GM18520 (cell line): ENCODE results near the gene METAP1D.

Experiments used
- ATAC-seq: cut with Tn5 transposase; IDR thresholded peaks from one replicate; pipeline ENCODE4 v1.9.1; 2021; ENCODE audit not compliant: unreplicated experiment

METAP1D gene

DNA sequence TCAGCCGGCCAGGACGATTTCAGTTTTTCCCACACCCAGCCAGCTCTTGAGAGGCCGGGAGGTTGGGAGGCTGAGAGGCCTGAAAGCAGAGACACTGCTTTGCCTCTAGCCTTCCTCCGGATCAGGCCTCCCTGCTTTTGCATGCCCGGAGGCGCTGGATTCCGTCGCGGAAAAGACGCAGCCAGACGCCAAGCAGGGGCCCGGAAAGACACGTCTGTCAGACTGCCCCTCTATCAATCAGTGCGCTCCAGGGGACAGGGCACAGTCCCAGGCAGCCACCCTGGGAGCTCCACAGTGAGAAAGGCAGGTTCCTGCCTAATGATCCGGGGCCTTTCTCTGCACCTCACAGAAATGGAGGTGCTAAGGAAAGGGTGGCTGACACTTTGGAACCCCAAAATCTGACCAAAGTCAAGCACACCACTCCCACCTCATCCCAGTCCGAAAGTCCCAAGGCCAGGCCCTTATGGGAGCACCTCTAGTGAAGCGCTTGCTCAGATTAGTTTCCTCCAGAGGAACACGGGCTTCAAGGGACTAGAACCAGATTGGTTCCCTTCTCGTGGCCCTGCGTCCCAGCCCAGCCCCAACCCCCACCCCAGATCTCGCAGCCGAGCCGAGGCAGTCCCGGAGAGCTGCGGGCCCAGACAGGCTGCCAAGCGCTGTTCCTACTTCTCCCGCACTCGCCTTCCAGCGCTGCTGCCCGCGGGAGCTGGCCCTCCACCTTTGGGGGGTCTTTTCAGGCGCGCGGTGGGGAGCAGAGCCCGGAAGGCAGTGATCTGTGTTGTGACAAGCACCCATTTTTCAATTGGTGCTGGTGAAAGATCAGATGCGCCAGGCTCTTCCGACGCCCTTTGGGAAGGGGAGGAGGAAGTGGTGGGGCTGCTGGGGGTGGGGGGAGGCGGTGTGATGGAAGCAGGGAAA is 90.5 kb downstream of the METAP1D start:
- ATAC-seq: no peak

DNA sequence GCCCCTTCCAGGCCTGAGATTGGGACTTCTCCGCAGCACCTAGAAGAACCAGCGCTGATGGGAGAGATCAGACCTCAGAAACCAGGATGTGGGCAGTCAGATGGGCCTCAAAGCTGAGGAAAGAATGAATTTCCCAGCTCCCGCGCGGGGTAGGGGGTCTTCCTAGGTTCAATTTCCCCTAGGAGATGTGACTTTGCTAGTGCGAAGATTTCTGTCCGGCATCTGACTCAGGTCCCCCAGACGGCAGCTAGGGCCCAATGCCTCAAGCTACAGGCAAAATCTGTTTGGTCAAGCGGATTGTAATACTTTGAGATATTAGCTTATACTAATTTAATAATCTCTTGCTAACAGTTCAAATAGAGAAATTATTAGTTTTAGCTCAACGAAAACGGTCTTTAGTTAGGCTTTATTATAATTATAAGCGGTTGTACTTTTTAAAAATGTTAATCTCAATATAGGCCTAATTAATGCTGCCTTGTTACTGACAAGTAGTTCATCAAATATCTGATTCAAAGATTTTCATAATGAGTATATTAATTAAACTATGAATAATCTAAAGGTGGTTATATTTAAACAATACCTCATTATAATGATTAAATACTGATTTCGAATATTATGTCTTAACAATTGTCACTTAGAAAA is 91.4 kb downstream of the METAP1D start:
- ATAC-seq: no peak

DNA sequence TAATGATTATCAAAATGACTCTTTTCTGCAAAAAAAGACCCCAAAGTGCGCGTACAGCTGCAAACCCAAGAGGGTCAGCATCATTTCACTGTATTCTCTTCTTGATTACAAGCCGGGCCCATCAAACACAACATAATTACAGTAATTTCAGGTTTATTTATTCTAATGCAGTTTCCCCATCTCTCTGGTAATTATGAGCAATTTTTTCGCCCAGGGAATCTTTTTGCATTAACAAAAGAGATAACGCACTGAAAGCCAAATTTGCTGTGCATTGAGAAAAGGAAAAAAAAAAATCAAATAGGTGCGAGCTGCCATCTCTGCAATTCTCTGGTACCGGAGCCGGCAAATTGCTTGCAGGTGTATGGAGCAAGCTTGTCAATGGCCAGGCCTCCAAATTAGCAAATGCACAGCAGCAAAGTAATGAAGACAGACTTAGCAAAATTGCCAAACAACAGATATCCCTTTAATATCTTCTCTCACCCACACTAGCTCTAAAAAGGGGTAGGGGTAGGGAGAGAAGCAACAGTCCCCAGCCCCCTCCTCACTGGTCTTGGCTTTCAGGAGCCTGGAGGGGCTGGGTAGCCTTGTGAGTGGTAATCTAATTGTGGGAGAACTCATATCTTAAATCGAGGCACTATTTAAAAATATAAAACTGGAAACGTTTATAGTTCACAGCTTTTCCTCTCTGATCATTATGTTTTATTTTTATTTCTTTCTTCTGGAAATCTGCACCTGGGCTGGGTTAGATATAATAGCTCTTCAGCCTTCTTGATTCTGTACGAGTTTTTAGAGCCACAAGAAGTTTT is 92.2 kb downstream of the METAP1D start:
- no peak for ATAC-seq

DNA sequence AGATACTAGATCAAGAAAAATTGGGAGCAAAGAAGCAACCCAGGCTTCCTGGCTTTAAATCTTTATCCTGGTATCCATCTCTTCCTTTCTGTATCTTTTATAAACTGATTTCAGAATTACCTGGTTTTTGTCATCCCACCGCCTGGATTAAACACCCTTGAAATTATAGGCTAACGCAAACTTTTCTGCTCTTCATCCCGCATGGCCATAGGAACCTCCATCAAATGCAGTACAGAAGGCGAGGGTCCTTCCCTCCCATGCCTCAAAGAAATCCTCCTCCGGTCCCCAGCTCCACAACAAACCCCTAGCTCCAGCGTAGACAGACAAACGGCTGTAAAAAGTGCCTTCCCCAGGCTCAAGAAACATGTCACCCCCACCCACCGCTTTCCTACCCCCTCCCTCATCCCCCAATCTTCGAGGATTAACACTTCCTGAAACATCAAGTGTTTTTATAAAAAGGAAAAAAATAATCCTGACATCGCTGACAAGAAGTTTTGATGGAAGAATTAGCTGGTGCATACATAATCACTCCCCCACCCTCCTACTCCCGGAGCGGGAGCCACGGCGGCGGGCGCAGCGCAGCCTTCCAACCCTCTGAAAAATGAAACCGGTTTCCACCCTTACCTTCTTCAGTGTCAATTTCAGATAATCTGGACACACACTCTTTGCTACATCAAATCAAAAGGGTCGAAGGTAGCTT is 93.1 kb downstream of the METAP1D start:
- ATAC-seq: no peak

DNA sequence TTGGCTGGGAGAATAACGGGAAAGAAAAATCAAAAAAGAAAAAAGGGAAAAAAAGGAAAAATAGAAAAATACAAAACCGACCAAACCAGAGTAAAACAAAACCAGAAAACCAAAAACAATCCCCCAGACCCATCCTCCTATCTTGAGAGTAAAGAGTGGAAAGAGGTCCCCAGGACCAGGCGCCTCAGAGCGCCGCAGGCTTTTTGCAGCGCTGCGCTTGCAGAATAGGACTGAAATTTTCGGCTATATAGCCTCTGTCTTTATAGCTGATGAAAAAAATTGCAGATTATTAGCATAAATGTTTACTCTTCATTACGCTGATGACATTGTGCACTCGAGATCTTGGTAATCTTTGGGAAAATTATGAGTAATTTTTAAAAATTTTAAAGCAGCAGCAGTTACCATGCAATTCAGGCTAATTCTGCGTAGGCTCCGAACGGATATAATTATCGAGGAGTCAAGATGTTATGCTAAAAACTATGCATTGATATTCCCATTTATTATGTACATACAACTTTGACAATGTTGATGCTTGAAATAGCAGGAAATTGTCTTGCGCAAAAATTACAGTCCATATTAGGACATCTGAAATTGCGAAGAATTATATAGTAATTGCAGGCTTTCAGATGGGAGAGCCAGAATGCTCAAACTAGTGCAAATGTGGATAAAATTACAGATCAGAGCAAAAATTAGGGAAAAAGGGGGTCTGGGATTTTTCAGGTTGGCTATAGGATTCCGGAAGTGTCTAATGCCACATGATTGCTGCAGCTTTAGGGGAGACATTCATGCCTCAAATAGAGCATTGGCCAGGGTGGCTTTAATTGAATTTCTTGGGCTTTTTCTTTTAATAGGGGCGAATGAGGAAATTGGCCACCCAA is 93.9 kb downstream of the METAP1D start:
- ATAC-seq: no peak

DNA sequence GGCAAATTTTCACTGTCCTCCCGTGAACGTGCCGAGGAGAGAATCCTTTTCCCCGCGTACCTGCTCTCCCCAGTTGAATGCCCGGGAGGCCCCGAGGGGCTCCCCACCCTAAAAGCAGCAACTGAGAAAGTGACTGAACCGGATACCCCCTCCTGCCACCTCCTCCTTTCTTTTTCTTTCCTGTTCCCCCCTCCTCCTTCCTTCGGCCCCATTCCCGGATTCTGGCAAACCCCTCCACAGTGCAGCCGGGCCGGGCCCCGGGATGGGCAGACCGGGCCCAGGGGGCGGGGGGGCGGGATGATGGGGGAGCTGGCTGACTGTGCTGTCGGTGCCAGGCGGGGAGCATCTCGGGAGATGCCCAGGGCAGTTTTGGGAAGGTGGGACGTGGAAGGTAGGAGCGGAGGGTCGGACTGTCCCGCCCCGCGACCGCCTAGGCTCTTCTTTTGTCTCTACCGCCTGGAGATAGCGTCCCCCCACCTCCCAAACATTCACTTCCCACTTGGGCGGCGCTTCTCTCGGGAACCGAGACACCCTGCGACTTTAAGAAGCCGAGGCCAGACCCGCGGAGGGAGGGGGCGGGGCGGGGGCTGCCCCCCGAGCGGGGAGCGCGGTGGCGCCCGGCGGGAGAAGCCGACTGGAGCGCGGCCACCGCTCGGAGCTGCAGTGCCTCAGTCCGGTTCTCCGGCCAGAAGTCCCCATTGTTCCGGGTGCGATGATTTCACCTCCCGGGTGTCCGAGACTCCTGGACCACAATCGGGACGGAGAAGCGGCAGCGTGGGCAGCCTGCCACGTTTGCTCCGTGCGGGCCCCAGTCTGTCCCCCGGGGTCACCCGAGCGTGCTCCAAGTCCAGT is 94.8 kb downstream of the METAP1D start:
- no peak for ATAC-seq

DNA sequence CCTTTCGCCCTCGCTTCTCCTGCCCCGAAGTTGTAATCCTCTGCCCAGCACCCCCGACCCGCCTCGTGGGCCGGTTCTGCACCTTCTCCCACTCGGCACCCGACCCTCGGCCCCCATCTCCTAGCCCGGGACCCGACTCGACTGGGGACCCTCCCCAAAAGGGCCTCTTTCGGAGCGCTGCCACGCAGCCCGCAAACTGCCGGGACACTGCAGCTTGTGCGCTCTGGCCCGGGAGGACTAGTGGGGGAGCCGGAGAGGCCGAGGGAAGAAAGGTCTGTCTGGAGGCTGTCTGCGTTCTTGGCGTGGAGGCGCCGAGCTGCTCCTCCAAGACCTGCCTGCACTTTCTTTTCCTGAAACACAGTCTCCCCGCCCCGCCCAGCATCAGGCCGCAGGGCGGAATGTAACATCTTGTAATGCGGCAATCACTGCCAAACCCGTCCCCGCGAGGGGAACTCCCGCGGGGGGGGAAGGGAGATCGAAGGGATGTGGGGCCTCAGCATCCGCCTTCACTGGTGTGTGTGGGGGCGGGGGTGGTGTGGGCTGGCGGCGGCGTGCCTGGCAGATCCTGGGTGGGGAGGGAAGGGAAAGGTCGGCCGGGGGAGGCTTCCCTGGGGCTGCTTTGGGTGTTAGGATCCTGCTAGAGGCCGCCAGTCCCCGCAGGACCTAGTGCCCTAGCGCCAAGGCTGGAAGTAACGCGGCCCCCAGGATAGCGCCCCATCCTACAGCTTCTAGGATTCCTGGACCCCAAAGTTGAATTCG is 95.6 kb downstream of the METAP1D start:
- ATAC-seq: no peak

DNA sequence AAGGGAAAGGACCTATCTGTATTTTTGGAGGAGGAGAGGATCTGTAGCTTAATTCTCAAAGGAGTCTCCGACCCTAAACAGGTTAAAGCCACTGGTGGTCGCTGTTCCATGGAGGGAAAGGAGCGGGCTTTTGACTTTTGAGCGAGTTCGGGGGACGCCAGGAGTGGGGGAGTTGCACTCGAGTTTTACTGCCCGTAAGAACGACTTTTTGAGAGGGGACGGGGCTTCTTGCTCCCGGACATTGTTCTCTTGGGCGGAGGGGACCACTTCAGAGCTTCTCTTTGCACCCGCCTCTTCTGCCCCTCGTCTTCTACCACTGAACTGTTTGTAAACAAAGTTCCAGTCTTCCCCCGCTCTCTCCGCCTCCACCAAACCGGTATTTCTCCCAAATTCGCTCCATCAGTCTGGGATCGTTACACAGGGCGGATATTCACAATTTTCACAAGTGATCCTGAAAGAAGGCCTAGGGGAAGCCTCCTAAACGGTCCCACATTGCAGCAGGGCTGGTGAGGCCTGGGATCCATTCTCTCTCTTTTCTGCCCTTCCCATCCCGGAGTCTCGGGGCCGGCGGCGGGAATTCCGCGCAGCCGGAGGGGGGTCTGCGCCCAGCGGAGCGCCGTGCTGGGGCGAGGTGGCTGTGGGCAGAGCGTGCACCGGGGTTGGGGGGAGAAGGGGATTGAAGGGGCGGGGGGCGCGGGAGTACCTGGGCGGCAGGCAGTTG is 96.3 kb downstream of the METAP1D start:
- ATAC-seq: no peak

DNA sequence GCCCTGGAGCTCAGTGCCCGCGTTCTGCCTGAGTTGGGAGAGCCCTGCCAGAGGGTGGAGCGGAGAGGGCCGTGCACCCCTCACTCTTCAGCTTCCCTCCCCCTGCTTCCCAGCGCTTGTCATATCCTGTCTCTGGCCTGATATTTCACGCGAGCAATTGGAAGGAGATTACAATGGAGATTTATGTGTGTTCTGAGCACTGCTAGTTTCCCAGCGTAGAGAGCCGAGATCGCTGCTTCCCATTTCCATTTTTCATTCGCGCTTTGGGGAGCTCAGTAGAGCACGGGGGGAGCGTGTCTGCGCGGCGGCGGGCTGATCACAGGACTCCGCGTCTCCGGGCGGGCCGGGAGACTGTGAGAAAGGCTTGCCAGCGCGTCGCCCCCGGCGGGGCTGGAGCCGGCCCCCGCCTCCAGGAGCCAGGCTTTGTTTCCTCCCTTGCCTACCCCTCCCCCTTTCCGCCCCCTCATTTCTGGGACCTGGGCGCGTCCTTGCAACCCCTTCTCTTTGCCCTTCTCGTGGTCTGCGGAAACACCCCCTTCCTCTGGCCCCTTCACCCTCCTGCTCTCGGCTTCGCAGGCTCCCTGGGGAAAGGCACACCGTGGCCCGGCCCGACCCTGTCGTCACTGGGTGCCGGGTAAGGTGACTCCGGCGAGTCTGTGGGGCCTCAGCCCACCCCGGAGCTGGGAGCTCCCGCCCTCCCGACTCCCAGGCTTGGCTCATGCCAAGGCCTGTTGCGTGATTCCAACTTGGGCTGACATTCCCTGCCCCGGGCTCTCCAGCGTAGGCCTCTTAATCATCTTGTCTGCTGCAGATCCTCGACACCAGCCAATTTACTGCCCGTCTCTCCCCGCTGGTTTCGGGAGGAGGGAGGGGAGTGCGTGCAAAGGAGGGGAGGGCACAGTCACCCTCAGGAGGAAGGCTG is 97.1 kb downstream of the METAP1D start:
- no peak for ATAC-seq

DNA sequence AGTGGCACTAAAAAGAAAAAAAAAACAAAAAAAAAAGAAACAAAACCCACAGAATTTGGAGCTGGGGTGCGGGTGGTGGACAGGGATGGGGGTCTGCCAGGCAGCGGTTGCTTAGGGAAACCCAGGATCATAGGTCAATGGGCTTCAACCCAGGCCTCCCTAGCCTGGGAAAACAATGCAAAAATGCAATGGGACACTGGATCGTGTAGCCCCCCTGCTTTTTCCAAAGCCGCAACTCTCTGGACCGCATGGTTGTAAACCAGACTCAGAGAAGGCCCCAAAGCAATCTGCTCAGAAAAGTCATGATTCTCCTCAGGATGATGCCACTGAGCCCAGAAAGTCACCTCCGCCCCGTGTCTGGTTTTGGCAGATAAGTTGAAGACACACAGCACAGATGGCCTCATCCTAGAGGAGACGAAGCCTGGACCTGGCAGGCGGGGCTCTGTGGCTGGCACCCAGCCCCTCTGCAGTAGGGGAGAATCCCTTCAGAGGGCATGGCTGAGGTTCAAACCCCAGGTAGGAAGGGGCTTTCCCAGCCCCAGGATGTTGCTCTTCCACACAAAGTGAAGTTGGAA is 97.9 kb downstream of the METAP1D start:
- ATAC-seq: no peak

DNA sequence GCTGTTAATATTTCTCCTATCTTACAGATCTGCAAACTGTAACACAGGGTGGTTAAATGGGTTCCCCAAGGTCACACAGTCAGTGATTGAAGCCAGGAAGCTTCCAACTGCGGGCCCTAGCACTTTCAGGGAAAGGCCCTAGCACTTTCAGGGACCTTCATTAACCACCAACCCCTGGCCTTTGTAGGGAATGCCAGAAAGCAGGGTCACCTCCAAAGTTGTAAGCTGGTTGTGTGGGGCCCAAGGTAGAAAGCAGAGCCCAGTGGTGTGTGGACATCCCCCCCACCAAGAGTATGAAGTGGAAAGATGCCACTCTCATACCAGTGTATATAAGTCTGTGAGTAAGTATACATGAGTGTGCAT is 98.5 kb downstream of the METAP1D start:
- no peak for ATAC-seq

DNA sequence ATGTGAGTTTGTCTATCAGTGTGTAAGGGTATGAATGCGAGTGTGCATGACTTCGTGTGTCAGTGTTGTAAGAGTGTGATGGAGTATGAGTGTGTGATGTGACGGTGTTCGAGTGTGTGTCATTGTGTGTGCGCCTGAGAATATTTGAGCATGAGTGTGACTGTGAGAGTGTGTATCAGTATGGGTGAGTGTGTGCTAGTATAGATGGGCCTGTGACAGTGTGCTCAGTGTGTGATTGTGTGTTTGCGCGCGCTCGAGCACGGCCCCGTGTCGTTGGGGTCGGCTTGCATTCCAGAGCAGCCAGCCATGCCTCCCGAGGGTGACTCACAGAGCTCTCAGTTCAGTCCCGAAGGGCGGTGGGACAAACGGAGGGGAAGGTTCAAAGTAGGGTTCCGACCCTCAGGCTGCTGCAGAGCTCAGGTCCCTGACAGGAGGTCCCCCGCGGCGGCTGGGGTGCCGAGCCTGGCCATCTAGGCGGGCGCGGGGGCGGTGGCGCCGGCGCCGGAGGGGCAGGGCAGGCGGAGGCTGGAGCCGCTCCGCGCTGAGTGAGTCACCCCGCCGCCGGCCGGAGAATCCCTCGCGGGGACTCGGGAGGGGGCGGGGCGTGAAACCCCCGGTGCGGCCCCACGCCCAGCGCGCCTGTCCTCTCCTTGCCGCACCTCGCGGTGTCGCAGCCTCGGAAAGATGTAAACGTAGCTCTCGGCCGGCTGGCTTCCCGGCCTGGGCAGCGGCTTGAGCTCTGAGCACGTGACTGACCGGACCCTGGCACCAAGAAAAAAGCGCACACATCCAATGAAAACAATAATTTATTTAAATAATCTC is 99.1 kb downstream of the METAP1D start:
- no peak for ATAC-seq

DNA sequence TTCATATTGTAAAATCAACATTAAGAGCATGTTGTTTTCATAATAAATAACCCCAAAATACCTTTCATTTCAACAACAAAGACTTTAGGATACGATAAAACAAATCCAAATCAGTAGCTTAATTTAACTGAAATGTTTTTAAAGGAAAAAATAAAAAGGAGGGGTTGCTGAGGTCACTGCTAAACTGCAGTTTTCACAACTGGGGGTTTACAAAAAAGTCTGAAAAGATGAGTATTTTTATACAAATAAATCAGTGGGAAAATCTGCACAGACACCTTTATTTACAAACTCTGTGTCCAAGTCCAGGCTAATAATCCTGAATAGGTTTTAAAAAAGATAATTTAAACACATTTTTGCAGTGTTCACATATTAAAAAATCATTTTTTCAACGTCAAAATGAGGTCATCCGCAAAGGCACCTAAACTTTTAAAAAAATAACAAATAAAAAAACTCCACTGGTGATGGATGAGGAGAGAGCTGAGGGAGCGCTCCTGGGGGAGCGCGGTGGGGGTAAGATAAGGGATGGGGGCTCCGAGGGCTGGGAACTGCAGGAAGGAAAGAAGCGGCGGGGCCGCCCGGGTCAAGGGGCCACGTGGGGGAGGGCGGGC is 99.8 kb downstream of the METAP1D start:
- no peak for ATAC-seq

DNA sequence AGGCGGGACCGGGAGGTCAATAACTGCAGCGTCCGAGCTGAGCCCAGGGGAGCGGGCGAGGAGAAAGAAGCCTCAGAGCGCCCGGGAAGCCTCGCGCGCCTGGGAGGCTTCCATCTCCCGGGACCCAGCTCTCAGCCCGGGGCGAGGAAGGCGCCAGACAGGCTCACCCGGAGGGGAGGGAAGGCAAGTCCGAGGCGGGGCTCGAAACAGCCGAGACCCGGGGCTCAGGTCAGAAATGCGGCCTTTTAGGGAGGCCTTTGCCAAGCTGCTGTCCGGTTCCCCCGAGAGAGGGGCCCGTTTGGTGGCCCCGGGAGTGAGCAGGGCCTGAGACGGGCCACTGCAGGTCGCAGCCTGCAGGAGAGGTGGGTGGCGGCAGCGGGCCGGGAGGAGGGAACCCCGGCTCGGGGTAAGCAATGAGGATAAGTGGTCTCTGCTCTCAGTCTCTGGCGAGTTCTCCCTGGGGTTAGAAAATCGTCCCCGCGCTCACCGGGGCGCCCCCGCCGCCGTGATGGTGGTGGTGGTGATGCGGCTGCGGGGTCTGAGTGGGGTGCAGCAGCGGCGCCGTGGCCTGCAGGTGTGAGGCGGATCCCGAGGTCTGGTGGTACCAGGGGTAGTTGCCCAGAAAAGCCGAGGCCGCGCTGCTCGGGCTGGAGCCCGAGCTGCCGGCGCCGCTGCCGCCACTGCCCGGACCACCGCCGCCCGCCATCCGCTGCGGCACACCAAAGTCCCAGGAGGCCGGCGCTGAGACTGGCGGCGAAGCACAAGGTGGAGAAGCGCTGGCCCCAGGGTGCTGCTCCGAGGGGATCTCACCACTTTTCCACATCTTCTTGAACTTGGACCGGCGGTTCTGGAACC is 100.6 kb downstream of the METAP1D start:
- no peak for ATAC-seq
